ENCODE results near the gene RBBP8NL.

RBBP8NL gene

GRCh38 chr20:62461157-62461556 is 33.8 kb upstream of the RBBP8NL start:
- Histone ChIP-seq H3K9ac (ENCODE audit: low read length) (no peak overlapping the region), H3K4me3 (ENCODE audit: insufficient read depth, low read length, poor library complexity, severe bottlenecking) (no peak overlapping the region), H4K20me1 (ENCODE audit: low read depth, low read length) (no peaks in the 10 kb centered on the region), H3K79me2 (ENCODE audit: insufficient read depth, low read length) (no peaks in the 10 kb centered on the region), H2AFZ (ENCODE audit: low read depth, low read length, severe bottlenecking) (no peak overlapping the region), H3K9me2 (replicated peaks; ENCODE audit: insufficient read depth, low read length) (no peaks in the 10 kb centered on the region), H3K27me3 (ENCODE audit: low read length) (no peaks in the 10 kb centered on the region), H3K9me3 (ENCODE audit: insufficient read depth, low read length) (no peaks in the 10 kb centered on the region), H3F3A (ENCODE audit: insufficient read depth) (no peaks in the 10 kb centered on the region), H3K4me2 (ENCODE audit: low read depth, low read length, poor library complexity, severe bottlenecking) (no peak overlapping the region), H3K27ac (ENCODE audit: low read depth, low read length) (no peak overlapping the region), H3K36me3 (ENCODE audit: low read length) (no peaks in the 10 kb centered on the region)
- TF ChIP-seq EZH2phosphoT487 (conservative IDR thresholded peaks at IDR 0.05; ENCODE audit: low read length): no peak
- TF ChIP-seq, protein P1, sequence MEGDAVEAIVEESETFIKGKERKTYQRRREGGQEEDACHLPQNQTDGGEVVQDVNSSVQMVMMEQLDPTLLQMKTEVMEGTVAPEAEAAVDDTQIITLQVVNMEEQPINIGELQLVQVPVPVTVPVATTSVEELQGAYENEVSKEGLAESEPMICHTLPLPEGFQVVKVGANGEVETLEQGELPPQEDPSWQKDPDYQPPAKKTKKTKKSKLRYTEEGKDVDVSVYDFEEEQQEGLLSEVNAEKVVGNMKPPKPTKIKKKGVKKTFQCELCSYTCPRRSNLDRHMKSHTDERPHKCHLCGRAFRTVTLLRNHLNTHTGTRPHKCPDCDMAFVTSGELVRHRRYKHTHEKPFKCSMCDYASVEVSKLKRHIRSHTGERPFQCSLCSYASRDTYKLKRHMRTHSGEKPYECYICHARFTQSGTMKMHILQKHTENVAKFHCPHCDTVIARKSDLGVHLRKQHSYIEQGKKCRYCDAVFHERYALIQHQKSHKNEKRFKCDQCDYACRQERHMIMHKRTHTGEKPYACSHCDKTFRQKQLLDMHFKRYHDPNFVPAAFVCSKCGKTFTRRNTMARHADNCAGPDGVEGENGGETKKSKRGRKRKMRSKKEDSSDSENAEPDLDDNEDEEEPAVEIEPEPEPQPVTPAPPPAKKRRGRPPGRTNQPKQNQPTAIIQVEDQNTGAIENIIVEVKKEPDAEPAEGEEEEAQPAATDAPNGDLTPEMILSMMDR (IDR thresholded peaks at IDR 0.05; ENCODE audit: insufficient read depth, low read length, poor library complexity, severe bottlenecking): no peak

DNA sequence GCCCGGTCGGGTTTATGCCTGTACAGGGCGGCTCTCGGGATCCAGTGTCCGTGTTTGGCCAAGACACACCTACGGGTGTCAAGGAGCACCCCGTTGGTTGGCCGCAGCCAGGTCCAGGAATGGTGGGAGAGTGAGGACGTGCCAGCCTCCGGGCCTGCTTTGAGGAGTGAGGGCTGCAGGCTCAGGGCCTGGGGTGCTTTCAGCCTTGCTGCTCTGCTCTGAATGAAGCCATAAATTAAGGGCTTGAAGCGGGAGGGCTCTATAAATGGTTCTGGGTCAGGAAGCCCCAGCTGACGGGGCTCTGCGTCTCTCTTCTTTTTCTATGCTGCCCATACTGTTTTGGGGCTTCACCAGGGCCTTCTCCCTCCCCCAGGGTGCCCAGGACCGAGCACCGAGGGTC is 33.3 kb upstream of the RBBP8NL start:
- H4K20me1 ChIP-seq (ENCODE audit: low read depth, low read length): no peaks in the 10 kb centered on the region
- no peaks in the 10 kb centered on the region for H3K27me3 ChIP-seq (ENCODE audit: low read length)
- no peak overlapping the region for H3K9ac ChIP-seq (ENCODE audit: low read length)
- TF ChIP-seq, protein P1 (IDR thresholded peaks at IDR 0.05; ENCODE audit: insufficient read depth, low read length, poor library complexity, severe bottlenecking): no peak
- no peak for TF ChIP-seq EZH2phosphoT487 (conservative IDR thresholded peaks at IDR 0.05; ENCODE audit: low read length)
- H3K79me2 ChIP-seq (ENCODE audit: insufficient read depth, low read length): no peaks in the 10 kb centered on the region
- H3F3A ChIP-seq (ENCODE audit: insufficient read depth): no peaks in the 10 kb centered on the region
- H3K27ac ChIP-seq (ENCODE audit: low read depth, low read length): no peak overlapping the region
- no peak overlapping the region for H3K4me2 ChIP-seq (ENCODE audit: low read depth, low read length, poor library complexity, severe bottlenecking)
- no peak overlapping the region for H2AFZ ChIP-seq (ENCODE audit: low read depth, low read length, severe bottlenecking)
- no peaks in the 10 kb centered on the region for H3K36me3 ChIP-seq (ENCODE audit: low read length)
- H3K4me3 ChIP-seq (ENCODE audit: insufficient read depth, low read length, poor library complexity, severe bottlenecking): no peak overlapping the region
- H3K9me3 ChIP-seq (ENCODE audit: insufficient read depth, low read length): no peaks in the 10 kb centered on the region
- H3K9me2 ChIP-seq (replicated peaks; ENCODE audit: insufficient read depth, low read length): no peaks in the 10 kb centered on the region

- H3K79me2 ChIP-seq (ENCODE audit: insufficient read depth, low read length): no peaks in the 10 kb centered on the region
- H3K4me3 ChIP-seq (ENCODE audit: insufficient read depth, low read length, poor library complexity, severe bottlenecking): no peak overlapping the region
- H3F3A ChIP-seq (ENCODE audit: insufficient read depth): no peaks in the 10 kb centered on the region
- no peaks in the 10 kb centered on the region for H3K9me2 ChIP-seq (replicated peaks; ENCODE audit: insufficient read depth, low read length)
- no peak overlapping the region for H3K9ac ChIP-seq (ENCODE audit: low read length)
- H3K36me3 ChIP-seq (ENCODE audit: low read length): no peaks in the 10 kb centered on the region
- no peaks in the 10 kb centered on the region for H3K27me3 ChIP-seq (ENCODE audit: low read length)
- TF ChIP-seq EZH2phosphoT487 (conservative IDR thresholded peaks at IDR 0.05; ENCODE audit: low read length): no peak
- TF ChIP-seq, protein P1 (IDR thresholded peaks at IDR 0.05; ENCODE audit: insufficient read depth, low read length, poor library complexity, severe bottlenecking): no peak
- no peaks in the 10 kb centered on the region for H3K9me3 ChIP-seq (ENCODE audit: insufficient read depth, low read length)
- H4K20me1 ChIP-seq (ENCODE audit: low read depth, low read length): no peaks in the 10 kb centered on the region
- H2AFZ ChIP-seq (ENCODE audit: low read depth, low read length, severe bottlenecking): no peak overlapping the region
- H3K27ac ChIP-seq (ENCODE audit: low read depth, low read length): no peak overlapping the region
- H3K4me2 ChIP-seq (ENCODE audit: low read depth, low read length, poor library complexity, severe bottlenecking): no peak overlapping the region
These were observed 32.1 kb upstream of the RBBP8NL start for GRCh38 chr20:62459488-62459887.
